Mucosa of gallbladder (tissue), 1 donor: ENCODE results near the gene SDK1. TPM values are rescaled to one million over a fixed set of nuclear protein-coding genes. Genes with fewer than 3 reads are reported as not detected.
"Not testable (repeated sequence)": the region's sequence is repeated elsewhere in the genome, so short reads cannot be mapped to it uniquely, and the experiment has no call there.

Experiments used
- DNase-seq: peaks from one replicate; pipeline ENCODE4 v3.0.0-alpha.2; 2020; ENCODE audit warnings: low spot score
- total RNA-seq: library from RNA; stranded (reverse); gene quantifications from one replicate; pipeline ENCODE4 v1.2.1, GENCODE V29; 2021
- donor health status: DM: no; HTN: no; CAD: no.

The SDK1 gene
- total RNA-seq, 1 donor from 2014 or later, result 6.6 TPM

DNA sequence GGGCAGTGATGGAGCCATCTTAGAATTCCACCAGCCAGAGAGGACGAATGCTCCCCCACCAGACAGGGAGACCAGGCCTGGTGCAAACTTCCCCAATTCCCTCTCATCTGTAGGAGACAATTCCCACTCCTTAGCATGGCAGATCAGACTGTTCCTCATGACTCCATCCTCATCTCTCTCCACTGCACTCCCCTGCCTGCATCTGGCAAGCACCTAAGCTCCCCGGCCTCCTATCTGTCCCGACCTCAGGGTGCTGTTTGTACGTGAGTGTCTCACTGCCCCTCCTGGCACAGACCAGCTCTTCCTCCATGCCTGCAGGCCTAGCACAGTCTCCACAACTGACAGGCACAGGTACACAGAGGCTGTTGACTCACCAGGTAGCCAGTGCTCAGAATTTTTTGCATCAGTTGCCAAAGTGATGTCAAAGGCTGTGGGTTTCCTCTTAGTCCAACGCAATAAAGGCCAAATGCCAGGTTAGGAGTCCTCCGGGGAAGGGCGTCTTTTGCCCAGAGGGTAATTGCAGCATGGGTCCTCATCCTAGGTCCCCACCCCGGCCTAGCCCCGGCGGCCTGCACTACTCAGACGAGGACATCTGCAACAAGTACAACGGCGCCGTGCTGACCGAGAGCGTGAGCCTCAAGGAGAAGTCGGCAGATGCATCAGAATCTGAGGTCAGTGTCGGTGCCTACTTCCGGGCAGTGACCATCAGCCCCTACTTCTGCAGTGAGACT lies 944.2 kb downstream of the SDK1 start:
- no peak for DNase-seq

DNA sequence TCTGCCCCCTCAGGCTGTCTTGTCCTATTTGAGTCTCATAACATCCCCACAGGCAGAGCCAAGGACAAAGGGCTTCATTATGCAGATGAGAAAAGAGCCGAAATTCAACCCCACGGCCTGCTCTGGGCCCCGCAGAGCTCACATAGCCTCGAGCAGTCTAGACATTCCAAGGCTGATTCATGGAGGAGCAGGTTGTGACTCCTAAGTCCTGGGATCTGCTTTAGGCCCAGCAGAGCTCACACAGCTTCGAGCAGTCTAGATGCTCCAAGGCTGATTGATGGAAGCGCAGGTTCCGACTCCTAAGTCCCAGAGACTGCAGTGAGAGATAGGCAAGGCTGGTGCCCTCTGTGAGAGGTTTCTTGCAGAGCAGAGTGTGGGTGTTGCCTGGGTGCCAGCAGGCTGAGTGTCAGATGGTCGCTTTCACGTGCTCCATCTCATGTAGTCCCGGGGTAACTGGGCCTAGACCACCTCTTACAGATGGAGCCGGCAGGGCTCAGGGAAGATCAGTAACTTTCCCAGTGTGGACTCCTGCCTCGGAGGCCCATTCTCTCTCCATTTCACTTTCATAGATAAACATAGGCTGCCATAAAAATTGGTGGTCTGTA lies 944.9 kb downstream of the SDK1 start:
- DNase-seq, result no peak

DNA sequence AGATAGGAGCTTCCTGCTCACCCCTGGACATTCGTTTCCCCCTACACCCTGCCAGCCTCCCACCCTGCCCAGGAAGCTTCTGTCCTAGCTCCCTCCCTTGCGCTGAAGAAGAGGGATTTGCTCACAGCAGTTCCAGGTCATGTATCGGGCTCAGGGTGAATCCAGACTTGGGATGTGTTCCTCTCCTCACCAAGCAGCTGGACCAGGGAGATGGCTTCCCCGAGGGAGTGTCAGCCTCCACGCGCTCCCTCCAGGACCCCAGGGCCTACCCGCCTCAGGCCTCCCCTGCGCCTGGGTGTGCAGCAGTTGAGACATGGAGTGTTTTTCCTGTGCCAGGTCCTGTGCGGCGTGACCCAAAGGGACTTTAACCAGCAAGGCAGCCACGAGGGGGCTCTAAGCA lies 945.5 kb downstream of the SDK1 start:
- DNase-seq, result no peak

DNA sequence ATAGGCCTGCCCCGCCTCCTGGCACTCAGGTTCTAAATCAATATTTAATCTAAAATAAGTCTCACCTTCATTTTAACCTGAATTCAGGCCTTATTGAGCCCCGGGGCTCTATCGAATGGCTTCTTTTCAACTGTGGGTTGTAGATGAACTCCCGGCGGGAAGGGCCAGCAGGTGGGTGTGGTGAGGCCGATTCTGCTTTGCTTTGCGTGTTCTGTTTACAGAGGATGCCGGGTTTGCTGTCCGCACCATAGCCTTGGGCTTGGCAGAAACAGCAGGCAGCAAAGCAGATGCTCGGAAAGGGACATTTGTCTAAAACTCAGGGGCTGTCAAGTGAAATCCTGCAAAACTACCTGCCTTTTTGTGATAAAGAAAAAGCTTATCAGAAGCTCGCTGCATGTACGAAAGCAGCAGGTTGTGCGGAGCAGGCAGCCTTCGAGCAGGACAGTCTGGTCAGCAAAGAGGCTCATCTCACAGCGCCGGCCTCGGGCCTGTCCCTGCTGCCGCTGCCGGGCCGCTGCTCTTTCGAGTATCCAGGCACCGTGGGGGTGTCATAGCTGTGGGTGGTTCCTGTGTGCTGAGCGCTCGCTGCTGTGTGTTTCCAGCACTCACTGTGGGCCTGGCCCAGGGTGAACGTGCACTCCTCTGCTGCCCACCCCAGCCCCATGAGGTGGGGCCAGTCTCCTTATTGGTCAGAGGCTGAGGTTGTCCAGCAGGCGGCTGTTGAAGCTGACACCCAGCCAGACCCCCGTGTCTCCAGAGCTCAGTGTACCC lies 946.2 kb downstream of the SDK1 start:
- DNase-seq, result no peak

DNA sequence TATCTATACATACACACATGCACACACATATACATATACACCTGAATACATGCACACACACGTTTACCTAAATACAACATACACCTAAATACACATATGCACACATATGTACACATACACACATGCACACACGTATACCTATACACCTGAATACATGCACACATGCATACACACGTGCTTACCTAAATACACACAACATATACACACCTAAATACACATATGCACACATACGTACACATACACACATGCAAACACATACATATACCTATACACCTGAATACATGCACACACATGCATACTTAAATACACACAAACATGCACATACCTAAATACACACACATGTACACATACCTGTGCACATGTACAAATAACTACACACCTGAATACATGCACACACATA lies 947.2 kb downstream of the SDK1 start:
- DNase-seq, result no peak

DNA sequence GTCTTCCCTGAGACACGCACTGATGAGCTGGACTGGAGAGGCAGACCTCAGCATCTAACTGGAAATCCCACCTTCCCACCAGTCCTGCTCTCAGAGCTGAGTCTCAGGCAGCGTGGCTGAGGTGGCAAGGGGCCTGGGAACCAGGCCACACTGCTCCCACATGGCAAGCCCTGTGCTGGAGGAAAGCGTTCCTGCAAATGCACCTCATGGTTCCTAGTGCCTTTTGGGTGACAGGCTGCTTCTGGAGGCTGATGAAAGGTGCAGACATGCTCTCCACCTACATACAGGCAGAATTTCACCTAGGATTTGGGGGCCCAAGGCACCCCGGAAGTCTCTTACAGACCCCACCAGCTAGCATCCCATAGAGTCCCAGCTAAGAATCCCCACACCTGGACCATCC lies 948.2 kb downstream of the SDK1 start:
- no peak for DNase-seq

DNA sequence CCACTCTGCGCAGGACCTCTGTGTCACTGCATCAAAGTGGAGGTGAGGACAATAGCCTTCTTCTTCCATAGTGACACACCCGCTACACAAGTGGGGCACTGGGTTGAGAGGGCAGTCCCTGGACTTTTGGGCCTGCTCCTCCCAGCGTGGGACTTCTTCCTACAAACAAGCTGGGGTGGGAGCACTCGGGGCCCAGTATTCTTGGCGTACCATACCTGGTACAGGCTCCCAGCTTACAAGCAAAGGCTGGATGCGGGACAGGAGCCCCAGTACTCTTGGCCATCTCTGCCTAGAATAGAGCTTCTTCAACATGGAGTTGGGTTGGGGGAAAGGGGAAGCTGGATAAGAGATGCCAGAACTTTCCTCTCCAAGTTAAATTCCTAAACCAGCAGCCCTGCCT lies 954.3 kb downstream of the SDK1 start:
- no peak for DNase-seq

DNA sequence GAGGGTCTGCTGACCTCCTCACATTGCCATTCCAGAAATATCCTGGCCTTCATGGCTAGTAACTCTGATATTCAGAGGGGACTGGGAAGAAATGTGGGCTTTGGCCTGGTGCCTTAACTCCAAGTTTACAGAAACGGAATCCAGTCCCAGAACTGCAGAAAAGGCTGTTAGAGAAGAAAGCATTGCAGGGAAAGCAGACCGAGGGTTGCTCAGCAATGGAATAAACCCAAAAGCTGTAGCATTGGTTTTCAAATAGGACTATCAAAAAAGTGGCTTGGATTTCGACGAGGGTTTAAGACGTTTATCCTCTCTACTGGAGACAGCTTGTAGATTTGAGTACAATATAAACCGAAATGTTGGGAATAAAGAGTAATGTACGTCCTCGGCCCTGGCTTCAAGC lies 955.2 kb downstream of the SDK1 start:
- no peak for DNase-seq

DNA sequence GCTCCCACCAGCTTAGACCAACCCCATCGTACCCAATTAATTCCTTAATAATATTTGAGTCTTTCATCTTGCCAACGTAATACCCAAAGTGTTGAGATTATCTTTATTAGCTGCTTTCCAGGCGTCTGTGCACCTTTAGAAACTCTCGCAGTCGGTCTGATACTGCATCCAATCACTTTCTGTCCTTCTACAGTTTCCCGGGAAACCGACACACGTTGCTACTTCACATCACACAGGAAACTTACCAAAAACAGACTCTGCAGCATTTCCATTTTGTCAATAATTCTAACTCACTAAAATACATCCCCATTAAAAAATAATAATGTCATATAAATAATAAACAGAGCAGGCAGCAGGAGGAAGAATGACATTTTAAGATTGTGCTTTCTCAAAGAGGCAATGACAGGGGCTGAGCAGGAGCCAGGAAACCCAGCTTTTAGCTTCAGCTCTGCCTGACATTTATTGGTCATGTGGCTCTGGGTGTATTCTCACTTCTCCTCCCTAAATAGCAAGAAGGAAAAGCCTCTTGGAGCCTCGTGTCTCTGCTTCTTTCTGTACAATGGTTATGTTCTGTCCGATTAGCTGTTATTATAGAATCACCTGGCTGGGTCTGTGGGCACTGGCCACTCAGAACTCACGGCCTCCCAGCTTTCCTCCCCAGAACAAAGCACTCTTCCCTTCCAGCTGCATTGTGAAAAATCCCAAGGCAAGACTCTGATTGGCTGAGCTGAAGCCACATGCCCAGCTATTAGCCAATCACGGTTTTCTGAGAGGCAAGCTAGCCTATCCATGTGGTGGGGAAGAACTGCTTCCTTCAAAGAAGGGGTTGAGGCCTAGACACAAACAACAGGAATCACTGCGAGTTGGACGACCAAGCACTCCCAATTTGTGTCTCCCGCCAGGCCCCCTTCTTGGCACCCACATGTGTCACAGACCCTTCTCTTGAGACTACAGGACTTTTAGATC lies 956.4 kb downstream of the SDK1 start:
- DNase-seq, result no peak

DNA sequence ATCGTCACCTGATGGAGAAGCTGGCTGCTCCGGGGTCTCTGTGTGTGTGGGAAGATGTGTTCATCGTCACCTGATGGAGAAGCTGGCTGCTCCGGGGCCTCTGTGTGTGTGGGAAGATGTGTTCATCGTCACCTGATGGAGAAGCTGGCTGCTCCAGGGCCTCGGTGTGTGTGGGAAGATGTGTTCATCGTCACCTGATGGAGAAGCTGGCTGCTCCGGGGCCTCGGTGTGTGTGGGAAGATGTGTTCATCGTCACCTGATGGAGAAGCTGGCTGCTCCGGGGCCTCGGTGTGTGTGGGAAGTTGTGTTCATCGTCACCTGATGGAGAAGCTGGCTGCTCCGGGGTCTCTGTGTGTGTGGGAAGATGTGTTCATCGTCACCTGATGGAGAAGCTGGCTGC lies 959.1 kb downstream of the SDK1 start:
- DNase-seq, result not testable (repeated sequence)

DNA sequence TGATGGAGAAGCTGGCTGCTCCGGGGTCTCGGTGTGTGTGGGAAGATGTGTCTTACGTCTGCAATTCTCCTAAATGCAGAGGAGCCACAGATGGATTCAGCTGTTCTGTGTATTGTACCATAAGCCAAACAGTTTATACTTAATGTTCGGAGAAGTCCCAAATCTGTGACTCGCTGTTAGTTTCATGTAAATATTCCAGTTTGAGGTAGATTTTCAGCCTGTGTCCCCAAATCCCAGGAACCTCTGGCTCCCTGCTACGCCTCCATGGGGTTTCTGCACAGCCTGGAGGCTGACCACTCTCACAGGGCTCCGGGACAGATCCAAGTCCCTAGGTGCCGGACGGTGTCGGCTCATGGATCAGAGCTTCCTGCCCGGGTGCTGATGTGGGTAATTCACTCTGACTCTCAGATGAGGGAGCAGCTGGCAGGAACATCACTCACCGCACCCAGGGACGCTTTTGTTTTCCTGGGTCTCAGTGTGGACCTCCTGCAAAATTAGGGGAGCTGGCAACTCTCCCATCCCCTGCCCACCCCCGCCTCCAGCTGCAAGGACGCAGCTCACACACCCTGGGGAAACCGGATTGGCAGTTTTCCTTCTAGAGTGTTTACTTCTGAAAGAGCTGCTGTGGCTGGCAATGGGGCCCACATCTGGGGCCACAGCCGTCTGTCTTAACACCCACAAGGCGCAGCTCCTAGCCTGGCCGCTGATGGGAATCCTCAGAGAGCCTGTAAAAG lies 960.0 kb downstream of the SDK1 start:
- no peak for DNase-seq

DNA sequence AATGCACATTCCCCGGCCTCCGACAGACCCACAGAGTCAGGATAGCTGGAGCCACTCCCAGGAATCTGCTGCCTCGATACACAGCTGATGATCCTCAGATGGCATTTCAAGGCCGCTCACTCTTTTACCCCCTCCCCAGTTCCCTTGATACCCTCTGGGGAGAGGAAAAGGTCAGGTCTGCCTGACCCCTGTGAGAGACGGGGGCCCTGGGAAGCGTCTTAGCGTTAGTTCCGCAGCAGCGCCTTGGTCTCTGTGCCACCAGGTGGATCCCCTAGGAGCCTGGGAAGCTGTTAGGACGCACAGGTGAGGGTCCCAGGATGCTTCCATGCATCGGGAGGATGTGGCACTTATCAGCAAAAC lies 960.5 kb downstream of the SDK1 start:
- no peak for DNase-seq

DNA sequence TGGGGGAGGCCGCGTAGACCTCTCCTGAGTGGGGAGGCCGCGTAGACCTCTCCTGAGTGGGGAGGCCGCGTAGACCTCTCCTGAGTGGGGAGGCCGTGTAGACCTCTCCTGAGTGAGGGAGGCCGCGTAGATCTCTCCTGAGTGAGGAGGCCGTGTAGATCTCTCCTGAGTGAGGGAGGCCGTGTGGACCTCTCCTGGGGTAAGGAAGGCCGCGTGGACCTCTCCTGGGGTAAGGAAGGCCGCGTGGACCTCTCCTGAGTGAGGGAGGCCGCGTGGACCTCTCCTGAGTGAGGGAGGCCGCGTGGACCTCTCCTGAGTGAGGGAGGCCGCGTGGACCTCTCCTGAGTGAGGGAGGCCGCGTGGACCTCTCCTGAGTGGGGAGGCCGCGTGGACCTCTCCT lies 963.2 kb downstream of the SDK1 start:
- DNase-seq, result not testable (repeated sequence)

DNA sequence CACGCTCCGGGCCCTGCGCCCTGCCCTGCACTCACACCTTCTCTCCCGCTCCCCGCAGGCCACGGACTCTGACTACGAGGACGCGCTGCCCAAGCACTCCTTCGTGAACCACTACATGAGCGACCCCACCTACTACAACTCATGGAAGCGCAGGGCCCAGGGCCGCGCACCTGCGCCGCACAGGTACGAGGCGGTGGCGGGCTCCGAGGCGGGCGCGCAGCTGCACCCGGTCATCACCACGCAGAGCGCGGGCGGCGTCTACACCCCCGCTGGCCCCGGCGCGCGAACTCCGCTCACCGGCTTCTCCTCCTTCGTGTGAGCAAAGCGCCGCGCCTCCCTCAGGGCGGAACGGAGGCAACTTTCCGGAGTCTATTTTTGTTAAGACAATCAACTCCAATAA lies 964.0 kb downstream of the SDK1 start:
- DNase-seq, result no peak

DNA sequence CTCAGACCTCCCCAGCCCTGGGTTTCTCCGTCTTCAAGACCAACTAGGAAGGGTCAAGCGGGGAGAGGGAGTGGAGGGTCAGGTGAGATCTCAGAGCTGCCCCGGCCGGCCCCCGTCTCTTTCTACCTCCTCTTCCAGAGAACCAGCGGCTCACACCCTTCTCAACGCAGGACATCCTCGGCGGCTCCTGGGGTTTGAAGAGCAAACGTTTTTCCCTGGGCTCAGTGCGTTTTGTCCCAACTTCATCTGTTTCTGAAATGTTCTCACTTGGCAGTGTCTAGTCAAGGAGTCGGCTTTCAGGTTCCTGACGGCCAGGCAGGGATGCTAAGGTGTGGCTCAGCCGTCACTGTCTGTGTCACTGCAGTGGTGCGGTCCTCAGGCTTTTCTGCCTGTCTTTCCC lies 964.6 kb downstream of the SDK1 start:
- no peak for DNase-seq

DNA sequence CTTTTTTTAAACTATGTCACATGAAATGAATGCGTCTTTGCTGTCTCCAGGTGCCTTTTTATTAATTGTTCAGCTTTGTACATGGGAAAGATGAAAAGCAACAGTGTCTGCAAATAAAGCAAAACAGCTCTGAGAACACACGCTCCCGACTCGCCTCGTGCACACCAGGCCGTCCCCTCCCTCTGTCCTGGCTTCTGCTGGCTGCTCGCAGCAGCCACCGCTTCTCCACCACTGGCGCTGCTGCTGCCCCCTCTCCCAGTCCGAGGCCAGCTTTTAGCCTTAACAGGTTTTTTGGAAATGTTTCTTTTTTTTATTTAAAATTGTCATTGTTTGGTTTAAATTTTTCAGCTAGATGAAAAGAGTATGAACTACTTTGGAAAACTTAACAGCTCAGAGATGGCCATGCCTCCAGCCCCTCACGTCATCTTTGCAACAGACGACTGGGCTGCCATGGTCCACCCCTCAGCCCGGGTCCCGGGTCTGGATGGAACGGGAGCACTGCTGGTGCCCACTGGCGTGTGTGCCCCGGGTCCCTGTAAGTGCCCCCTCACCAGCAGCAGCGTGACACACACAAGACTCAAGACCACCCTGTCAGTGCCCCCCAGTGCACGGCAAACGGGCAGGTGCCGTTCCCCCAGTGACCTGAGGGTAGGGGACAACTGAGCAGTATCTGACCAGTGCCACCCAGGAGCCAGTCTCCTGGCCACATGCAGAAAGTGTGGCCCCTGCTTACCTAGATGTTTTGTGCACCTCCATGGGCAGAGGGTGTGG lies 965.4 kb downstream of the SDK1 start:
- DNase-seq, result no peak

DNA sequence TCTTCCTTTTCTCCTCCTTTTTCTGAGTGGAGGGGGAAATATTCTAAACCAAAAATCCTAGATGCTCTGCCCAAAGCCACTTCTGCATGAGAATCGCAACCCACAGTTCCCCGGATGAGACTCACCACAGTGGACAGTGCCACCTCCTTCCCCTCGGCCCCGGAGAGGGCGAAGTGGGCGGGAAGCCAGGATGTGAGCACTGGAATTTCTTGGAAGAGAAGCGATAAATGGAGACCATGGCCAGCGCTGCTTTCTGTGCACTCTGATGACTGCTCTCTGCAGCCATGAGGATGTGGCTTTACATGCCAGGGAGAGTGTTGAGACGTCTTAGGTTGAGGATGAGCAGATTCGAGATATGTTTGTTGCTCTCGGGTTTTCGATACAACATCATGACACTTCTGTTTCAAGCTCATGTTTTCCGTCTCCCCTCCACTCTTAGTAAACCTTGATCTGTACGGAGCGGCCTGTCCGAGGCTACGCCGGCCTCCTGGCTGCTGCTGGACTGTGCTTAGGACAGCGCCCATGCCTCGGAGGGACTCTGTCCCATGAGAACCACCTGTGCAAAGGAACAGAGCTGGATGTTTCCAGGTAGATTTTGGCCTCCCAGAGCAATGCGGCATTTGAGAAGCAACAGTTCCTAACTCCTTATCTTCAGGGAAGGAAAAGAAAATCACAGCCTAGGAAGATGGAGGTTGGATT lies 966.4 kb downstream of the SDK1 start:
- no peak for DNase-seq

DNA sequence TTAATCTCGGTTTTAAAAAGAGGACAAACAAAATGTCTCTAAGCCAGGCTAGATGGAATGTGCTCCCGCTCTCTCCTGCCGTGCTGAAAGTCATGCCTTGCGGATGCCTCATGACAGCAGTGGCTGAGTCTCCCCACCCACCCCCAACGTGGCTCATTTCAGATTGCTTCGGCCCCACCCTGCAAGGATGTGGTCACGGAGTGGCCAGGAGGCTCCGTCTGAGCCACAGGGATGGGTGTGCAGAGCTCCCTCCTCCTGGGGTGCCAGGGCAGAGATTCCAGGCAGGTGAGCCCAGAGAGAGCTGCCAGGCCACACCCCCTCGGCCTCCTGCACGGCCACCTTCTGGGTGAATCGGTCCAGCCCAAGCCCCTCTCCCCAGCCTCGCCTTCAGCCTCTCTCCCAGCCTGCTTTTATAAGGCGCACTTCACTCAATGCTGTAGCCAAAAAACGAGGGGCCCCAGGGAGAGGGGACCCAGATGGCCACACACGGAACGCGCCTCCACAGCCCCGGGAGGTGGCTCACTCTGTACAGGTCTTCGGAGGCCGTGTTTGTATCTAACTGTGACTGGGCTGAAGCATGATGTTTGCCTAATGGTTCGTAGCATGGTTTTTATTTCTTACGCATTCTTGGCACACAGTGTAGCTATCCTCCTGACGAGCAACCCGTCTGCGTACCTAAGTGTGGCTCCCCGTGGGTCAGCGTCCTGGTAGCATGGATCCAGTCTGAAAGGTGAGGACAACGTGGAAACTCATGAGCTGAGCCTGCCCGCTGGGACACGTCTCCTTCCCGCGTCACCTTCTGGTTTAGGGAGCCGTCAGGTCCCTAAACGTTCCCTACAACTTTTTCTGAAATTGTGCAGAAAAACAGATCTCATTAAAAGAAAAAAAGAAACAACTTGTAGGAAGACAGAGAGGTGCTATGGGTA lies 967.3 kb downstream of the SDK1 start:
- DNase-seq, result no peak

DNA sequence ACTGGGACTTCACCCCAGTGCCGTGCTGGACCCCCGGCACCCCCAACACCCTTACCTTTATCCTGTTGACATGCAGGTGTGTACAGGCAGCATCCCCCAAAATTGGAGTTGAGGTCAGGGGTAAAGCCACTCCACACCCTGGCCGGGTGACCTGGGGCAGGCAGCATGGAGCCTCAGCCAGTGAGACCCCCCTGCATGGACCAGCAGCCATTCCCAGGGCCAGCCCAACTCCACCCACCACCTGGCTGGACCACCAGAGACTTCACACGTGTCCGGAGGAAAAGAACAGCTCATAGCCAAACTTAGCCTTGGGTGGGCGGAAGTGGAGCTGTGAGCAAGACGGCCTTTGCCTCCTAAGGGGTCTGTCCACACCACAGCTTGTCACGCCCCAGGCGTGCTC lies 968.0 kb downstream of the SDK1 start:
- no peak for DNase-seq
